Esophagus squamous epithelium (tissue), 4 donors: Measurements from ENCODE around the gene TPCN2.

Experiments used
- CTCF ChIP-seq, 6 experiments: fragments of 450-650 bp in 4 of 6; fragments of 200-600 bp in 2 of 6; sonication (generic) in 2 of 6; IDR thresholded peaks; one replicate each; pipeline ENCODE4 v1.5.1; 2016 to 2019; ENCODE audit warnings: antibody characterized with exemption in 6 of 6, mild to moderate bottlenecking in 4 of 6, moderate library complexity in 4 of 6
- POLR2A ChIP-seq, 4 donors: fragments of 450-650 bp; IDR thresholded peaks; one replicate each; pipeline ENCODE4 v1.6.1; 2017; ENCODE audit warnings: antibody characterized with exemption in 4 of 4, mild to moderate bottlenecking in 4 of 4, moderate library complexity in 3 of 4

- TF ChIP-seq CTCF (IDR thresholded peaks at IDR 0.05): no peak
- TF ChIP-seq POLR2A (IDR thresholded peaks at IDR 0.05): no peak
Measured at GRCh38 chr11:69126286-69126685, 77.6 kb downstream of the TPCN2 start.
